HG02884 (cell line): Measurements from ENCODE around the gene BSN.

Experiments used
- ATAC-seq: cut with Tn5 transposase; IDR thresholded peaks from one replicate; pipeline ENCODE4 v1.9.1; 2021; ENCODE audit warnings: mild to moderate bottlenecking, moderate library complexity; ENCODE audit not compliant: unreplicated experiment

The BSN gene

DNA sequence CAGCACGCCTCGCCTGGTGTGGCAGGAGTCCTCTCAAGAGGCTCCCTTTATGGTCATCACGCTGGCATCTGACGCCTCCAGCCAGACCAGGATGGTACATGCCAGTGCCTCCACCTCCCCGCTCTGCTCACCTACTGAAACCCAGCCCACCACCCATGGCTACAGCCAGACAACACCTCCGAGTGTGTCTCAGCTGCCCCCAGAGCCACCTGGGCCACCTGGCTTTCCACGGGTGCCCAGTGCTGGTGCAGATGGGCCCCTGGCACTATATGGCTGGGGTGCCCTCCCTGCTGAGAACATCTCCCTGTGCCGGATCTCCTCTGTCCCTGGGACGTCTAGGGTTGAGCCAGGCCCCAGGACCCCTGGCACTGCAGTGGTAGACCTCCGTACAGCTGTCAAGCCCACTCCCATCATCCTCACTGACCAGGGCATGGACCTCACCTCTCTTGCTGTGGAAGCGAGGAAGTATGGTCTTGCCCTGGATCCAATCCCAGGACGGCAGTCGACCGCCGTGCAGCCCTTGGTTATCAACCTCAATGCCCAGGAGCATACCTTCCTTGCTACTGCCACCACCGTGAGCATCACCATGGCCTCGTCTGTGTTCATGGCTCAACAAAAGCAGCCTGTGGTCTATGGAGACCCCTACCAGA is 100.0 kb downstream of the BSN start:
- no peak for ATAC-seq

DNA sequence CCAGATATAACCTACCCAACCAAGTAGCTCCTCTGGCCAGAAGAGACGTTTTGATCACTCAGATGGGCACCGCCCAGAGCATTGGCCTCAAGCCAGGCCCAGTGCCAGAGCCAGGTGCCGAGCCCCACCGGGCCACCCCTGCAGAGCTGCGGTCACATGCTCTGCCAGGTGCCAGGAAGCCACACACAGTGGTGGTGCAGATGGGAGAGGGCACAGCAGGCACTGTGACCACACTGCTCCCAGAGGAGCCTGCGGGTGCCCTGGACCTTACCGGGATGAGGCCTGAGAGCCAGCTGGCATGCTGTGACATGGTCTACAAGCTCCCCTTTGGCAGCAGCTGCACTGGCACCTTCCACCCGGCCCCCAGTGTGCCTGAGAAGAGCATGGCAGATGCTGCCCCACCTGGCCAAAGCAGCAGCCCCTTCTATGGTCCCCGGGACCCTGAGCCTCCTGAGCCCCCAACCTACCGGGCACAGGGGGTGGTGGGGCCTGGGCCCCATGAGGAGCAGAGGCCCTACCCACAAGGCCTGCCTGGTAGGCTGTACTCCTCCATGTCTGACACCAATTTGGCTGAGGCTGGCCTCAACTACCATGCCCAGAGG is 100.8 kb downstream of the BSN start:
- no peak for ATAC-seq

DNA sequence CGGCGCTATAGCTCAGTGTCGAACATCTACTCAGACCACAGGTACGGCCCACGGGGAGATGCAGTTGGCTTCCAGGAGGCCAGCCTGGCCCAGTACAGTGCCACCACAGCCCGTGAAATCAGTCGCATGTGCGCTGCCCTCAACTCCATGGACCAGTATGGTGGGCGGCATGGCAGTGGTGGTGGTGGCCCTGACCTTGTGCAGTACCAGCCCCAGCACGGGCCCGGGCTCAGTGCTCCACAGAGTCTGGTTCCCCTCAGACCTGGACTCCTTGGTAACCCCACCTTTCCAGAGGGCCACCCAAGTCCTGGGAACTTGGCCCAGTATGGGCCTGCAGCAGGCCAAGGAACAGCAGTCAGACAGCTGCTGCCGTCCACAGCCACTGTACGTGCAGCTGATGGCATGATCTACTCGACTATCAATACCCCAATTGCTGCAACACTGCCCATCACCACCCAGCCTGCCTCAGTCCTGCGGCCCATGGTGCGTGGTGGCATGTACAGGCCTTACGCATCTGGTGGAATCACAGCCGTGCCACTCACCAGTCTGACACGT is 101.5 kb downstream of the BSN start:
- ATAC-seq: no peak

DNA sequence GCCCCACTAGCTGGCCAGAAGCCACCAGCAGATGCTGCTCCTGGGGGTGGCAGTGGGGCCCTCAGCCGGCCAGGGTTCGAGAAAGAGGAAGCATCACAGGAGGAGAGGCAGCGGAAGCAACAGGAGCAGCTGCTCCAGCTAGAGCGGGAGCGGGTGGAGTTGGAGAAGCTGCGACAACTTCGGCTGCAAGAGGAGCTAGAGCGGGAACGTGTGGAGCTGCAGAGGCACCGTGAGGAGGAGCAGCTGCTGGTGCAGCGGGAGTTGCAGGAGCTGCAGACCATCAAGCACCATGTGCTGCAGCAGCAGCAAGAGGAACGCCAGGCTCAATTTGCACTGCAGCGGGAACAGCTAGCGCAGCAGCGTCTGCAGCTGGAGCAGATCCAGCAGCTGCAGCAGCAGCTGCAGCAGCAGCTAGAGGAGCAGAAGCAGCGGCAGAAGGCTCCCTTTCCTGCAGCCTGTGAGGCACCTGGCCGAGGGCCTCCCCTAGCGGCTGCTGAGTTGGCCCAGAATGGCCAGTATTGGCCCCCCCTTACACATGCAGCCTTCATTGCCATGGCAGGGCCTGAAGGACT is 102.3 kb downstream of the BSN start:
- no peak for ATAC-seq

DNA sequence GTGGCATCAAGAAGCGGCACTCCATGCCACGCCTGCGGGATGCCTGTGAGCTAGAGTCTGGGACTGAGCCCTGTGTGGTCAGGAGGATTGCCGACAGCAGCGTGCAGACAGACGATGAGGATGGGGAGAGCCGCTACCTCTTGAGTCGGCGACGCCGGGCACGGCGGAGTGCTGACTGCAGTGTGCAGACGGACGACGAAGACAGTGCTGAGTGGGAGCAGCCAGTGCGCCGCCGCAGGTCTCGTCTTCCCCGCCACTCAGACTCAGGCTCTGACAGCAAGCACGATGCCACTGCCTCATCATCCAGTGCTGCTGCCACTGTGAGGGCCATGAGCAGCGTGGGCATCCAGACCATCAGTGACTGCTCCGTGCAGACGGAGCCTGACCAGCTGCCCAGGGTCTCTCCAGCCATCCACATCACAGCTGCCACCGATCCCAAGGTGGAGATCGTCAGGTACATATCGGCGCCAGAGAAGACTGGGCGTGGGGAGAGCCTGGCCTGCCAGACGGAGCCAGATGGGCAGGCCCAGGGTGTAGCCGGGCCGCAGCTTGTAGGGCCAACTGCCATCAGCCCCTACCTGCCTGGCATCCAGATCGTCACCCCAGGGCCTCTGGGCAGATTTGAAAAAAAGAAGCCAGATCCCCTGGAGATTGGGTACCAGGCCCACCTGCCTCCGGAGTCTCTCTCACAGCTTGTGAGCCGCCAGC is 103.1 kb downstream of the BSN start:
- ATAC-seq: no peak

DNA sequence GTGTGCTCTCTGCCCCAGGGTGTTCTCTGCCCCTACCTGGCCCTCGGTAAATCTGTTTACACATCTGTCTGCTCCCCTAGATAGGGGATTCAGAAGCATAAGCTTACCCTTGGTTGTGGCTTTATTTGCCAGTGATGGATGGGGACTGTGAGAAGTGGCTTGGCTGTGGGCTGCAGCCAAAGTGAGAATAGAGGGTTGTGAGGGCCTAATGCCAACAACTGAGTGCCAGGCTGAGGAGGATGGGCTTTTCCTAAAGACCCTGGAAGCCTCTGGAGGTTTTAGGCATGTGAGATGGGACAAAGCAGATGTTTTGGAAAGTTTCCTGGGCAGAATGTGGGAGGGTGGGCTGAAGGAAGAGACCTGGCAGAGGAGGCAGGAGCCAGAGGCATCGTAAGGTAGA is 104.4 kb downstream of the BSN start:
- no peak for ATAC-seq

DNA sequence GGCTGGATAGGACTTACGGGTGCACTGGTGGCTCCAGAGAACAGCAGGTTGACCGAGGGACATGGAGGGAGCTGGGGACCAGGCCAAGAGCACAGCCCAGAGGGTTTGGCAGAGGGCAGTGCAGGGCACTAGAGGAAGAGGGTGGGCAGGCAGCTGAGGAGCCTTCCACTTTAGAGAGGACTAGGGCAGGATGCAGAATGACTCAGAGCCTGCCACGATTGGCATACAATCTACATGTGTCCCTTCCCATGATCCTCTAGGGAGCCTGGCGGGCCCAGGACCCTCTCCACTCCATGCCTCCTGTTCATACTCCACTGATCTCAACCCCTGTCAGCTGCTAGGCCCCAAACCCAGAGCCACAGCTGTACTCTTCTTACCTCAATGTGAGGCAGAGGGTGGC is 105.5 kb downstream of the BSN start:
- ATAC-seq: no peak

DNA sequence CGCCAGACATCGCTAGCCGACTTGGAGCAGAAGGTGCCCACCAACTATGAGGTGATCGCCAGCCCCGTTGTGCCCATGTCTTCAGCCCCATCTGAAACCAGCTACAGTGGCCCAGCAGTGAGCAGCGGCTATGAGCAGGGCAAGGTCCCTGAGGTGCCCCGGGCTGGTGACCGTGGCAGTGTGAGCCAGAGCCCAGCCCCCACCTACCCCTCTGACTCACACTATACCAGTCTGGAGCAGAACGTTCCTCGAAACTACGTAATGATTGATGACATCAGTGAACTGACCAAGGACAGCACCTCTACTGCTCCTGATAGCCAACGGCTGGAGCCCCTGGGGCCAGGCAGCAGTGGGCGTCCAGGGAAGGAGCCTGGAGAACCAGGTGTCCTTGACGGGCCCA is 107.0 kb downstream of the BSN start:
- no peak for ATAC-seq

DNA sequence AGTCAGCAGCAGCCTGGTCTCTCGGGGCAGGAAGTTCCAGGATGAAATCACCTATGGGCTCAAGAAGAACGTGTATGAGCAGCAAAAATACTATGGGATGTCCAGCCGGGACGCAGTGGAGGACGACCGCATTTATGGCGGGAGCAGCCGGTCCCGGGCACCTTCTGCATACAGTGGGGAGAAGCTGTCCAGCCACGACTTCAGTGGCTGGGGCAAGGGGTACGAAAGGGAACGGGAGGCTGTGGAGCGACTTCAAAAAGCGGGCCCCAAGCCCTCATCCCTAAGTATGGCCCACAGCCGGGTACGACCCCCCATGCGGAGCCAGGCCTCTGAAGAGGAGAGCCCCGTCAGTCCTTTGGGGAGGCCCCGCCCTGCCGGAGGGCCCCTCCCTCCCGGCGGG is 107.7 kb downstream of the BSN start:
- no peak for ATAC-seq

DNA sequence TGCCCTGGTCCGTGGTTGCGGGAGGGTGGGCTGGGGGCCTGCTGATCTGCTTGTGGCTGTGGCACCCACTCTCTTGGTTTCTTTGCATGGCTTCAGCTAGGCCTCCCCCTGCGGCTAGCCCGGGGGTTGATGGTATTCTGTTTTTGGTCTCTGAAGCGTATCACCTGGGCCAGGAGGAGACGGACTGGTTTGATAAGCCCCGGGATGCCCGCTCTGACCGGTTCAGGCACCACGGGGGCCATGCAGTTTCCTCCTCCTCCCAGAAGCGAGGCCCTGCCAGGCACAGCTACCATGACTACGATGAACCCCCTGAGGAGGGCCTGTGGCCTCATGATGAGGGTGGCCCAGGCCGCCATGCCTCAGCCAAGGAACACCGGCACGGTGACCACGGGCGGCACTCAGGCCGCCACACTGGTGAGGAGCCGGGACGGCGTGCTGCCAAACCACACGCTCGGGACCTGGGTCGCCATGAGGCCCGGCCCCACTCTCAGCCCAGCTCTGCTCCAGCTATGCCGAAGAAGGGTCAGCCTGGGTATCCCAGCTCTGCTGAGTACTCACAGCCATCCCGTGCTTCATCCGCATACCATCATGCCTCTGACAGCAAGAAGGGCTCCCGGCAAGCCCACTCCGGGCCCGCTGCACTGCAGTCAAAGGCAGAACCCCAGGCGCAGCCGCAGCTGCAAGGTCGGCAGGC is 108.6 kb downstream of the BSN start:
- no peak for ATAC-seq

DNA sequence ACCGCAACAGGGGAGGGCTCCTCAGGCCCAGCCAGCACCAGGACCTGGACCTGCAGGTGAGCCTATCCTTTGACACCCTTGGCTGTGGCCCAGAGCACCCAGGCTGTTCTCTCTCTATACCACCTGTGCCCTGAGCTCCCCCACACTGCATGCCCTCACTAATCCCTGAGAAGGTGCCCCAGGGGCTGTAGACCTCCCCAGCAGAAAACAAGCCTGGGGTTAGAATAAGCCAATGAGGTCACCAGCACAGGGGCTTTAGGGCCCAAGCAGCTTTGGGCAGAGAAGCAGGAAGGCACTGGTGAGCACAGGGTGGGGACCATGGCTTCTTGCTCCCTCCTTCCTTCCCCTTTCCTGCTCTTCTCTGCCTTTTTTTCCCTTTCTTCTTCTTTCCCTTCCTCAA is 109.6 kb downstream of the BSN start:
- no peak for ATAC-seq

DNA sequence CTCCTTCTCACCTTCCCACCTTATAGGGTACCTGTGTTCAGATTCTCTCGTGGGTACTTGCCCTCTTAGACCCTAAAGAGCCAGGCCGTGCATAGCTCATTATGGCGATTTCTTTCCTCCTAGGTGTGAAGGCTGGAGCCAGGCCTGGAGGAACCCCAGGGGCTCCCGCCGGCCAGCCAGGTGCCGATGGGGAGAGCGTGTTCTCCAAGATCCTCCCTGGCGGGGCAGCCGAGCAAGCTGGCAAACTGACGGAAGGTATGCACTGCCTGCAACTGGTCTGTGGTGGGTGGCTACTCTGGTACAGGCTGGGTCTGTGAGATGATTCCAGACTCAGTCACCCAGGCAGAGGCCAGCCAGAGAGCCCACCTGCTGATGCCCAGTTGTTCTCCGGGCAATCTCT is 110.0 kb downstream of the BSN start:
- no peak for ATAC-seq

DNA sequence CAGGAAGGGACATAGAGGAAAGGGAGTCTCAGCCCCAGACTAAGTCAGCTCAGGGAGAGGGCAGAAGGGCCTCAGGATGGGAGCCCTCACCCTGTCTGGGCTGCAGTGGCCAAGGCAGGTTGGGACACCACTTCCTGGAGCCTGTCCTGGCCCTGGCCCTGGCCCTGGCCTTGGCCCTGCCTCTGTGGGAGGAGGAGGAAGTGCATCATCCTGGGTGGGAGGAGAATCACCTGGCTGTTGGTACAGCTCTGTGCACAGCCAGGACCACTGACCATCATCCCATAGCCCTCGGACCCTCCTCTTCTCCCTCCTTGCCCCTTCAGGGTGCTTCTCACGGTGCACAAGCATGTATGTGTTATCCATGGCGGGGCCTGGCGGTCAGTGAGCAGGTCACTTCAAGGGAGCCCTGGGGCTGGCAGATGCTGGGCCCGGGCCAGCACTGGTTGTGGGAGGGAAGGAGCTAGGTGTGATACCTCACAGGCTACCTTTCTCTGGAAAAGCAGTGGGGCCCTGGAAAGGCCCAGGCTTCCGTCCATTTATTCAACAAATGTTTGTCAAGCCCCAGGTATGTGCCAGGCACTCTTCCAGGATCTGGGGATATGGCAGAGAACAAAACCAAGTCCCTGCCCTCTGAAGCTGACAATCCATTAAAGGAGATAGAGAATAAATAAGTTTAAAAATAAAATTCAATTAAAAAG is 111.7 kb downstream of the BSN start:
- no peak for ATAC-seq

DNA sequence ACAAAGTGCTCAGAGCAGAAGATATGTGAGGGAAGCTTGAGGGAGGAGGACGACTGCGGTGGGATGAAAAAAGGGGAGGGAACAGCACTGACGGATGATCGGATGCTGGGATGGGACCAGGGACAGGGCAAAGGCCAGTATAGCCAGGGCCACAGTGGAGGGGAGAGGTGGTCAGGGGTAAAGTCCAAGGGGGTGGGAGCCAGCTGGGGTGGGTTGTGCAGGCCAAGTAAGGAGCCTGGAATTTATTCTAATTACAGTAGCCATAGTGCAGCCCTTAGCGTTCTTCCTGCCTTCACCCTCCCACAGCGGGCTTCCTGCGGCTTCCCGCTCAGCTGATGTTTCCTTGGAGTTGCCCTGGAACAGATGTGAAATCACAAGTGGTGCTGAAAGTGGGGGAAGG is 112.3 kb downstream of the BSN start:
- no peak for ATAC-seq

DNA sequence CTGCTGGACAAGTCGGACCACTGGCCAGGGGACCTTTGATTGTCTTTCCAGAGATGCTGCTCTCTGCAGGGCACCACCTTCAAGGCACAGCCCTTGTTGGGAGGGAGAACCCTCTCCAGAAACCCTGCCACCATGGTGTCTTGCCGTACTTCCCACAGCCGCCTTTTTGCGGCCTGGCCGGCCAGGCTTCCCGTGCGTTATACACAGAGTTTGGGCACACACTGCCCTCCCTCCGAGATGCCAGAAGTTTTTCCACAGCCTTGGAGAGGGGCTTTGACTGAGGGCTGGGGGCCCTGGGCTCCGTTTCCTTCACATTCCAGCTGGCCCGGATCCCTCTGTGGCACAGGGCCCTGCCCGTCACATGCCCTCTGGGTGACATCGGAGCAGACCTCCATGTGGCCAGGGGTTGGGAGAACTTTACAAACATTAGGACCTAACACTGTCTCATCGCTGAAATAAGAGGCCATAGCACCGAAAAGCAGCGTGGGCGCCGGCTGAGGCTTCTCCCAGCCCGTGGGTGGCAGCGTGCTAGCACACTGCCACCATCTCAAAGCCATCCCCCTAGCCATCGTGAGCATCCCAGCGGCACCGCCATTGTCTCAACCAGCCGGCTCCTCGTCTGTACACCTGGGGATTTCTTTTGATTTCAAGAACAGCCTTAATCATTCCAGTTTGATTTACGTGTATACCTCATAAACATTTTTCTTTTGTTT is 113.6 kb downstream of the BSN start:
- ATAC-seq: no peak

DNA sequence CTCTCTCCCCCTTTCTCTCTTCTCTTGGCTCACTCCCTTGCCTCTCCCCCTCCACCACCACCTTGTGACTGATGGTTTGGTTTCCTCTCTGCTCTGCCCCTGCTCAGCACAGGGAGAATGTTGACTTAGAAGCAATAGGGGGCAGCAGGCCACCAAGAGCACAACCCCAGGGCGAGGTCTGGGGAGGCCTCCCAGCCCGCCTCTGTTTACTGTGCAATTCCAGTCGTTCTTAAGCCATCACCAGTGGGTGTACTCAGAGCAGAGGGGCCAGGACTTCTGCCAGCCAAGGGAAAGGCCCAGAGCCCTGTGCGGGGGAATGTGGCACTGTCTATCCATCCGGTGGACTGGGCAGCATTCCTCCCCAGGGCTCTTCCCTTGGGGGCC is 114.1 kb downstream of the BSN start:
- no peak for ATAC-seq

DNA sequence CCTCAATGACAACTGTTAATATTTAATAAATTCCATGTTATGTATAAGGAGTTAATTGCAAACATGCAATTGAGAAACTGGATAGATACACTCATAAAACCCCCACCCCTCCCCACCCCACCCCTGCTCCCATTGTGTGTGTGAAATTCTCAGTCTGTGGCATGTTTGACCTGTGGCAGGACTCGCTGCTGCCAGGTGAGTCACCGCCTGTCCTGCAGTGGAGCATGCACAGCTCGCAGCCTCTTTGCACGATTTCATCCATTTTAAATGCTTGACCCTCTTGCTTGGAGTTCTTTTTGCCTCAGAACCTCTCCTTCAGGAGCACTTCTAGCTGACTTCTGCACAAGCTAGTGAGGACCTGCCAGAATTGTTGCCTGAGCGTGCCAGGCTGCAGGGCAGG is 114.6 kb downstream of the BSN start:
- no peak for ATAC-seq

DNA sequence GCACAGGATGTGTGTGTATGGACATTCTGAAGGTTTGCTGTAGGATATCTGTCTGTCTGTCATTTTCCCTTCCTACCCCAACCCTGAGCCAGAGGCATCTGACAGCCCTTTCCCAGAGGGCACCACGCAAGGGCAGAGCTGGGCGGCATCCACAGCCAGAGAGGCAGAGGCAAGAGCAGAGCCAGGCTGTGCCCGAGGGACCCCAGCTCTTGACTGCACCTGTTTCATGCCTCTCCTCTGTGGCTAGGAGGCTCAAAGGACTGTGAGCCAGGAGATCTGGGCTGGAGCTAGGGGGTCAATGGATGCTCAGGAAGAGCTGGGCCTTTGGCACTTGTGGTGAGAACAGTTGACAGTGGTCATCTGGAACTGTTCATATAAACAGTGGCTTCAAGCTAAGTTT is 115.1 kb downstream of the BSN start:
- no peak for ATAC-seq

DNA sequence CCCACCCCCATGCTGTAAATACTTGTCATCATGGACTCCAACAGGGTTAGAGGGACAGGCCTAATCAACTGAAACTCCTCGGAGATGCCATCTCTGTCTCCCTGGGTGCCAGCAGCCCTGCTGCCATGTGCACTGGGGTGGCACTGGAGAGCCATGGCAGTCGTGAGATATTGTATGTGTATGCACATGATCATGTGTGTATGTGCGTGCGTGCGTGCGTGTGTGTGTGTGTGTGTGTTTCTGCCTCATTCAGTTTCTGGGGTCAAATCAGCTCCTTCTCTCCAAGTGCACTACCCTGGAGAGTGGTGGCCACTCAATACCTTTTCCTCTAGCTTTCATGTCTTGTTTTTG is 116.6 kb downstream of the BSN start:
- no peak for ATAC-seq
